D721Med (cell line): Measurements from ENCODE around the gene R3HDM2.
"Not testable (repeated sequence)": the region's sequence is repeated elsewhere in the genome, so short reads cannot be mapped to it uniquely, and the experiment has no call there.

Source experiments
- DNase-seq: peaks from one replicate; pipeline ENCODE4 v3.0.0; 2011; ENCODE audit warnings: low spot score; ENCODE audit not compliant: insufficient read length
- FAIRE-seq: peaks from 2 replicates; lab custom pipeline; 2011; peaks lifted over from hg19 to GRCh38; lab: Jason Lieb, UNC
- CTCF ChIP-seq: IDR thresholded peaks from 2 replicates; pipeline ENCODE4 v1.5.1; 2012; ENCODE audit warnings: mild to moderate bottlenecking, control low read depth; ENCODE audit not compliant: insufficient read depth; ENCODE audit errors: missing control alignments

The R3HDM2 gene

GRCh38 chr12:57325395-57325794 lies 105.4 kb downstream of the R3HDM2 start:
- DNase-seq (no peak), FAIRE-seq (no peak)
- no peak for TF ChIP-seq CTCF

GRCh38 chr12:57323416-57323815 lies 107.4 kb downstream of the R3HDM2 start:
- DNase-seq = no peak
- FAIRE-seq = no peak
- TF ChIP-seq CTCF = no peak

DNA sequence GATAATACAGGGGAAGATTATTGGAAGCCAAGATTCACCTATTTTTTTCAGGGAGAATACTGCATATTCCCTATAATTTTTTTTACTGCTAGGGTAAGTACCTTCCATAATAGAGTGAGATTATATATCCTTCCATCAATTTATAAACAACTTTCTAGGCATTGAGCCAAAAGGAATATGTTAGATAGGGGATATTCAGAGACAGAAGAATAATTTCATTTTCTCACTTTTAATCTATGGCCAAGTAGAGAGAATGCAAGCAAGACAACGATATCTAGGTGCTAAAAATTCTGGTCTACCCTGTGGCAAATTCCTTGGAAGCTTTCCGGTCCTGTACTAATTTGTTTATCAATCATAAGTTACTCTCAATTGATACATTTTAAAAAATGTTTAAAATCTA lies 110.2 kb downstream of the R3HDM2 start:
- FAIRE-seq (no peak), DNase-seq (no peak)
- TF ChIP-seq CTCF = no peak

DNA sequence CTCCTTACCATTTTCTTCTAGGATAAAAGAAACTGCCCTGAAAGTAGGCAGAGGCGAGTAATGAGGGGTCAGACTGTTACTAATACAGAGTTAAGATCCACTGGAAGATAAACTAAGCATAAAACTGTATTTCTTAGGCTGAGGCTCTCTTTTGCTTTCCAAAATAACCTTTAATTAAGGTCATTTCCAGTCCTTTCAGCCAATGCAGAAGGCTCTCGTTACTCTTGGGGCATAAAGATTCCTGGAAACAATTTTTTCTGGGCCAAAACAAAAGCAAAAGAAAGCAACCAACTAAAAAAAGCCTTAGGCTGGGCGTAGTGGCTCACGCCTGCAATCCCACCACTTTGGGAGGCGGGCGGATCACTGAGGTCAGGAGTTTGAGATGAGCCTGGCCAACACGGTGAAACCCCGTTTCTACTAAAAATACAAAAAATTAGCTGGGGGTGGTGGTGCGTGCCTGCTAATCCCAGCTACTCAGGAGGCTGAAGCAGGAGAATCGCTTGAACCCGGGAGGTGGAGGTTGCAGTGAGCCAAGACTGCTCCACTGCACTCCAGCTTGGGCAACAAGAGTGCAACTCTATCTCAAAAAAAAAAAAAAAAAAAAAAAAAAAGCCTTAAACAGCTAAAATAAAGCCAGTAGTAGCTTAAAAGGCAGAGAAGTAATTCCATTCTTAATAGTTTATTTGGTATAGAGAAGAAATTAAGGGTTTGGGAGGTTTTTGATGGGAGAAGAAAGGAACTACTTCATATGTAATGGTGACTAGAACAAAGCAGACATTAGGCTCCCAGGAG lies 111.0 kb downstream of the R3HDM2 start:
- no peak for TF ChIP-seq CTCF
- FAIRE-seq = no peak
- DNase-seq = no peak

- FAIRE-seq (no peak), DNase-seq (no peak)
- no peak for TF ChIP-seq CTCF
Observed at GRCh38 chr12:57315681-57316080, 115.2 kb downstream of the R3HDM2 start.

DNA sequence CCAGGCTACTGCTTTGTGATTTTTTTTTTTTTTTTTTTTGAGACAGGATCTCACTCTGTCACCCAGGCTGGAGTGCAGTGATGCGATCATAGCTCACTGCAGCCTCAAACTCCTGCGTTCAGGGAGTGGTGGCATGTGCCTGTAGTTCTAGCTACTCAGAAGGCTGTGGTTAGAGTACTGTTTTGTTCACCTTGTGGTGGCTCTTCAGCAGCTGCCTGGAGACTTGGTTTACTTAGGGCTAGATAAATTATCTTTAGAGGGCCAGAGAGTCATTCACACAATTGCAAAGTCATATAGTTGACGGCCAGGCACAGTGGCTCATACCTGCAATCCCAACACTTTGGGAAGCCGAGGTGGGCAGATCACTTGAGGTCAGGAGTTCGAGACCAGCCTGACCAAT lies 118.6 kb downstream of the R3HDM2 start:
- not testable (repeated sequence) for FAIRE-seq

DNA sequence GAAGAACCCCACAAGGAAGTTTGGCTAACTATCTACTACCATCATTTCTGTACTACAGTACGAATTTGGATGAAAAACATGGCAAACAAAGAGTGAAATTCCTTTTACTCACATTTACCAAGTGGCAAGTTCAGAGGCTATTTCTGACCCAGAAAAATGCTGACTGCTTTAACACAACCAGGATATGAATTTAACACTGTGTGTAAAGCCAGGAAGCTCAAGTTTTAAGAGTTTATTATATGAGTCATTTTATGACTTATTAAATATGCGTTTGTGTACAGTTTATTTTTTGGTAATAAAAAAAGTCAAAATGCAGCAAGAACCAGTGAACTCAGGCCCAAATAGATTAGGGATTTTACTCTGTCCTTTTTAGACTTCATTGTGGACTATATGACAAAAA lies 121.4 kb downstream of the R3HDM2 start:
- DNase-seq (no peak), FAIRE-seq (no peak)
- no peak for TF ChIP-seq CTCF

More for the DNA sequence above, 118.6 kb downstream of the R3HDM2 start:
- DNase-seq = not testable (repeated sequence)
